GM12801 (cell line): Measurements from ENCODE around the gene CDCA4.

Experiments
- TF ChIP-seq, protein P1 (sequence below): IDR thresholded peaks from one replicate; pipeline ENCODE4 v1.5.1; 2011; ENCODE audit warnings: control low read depth; ENCODE audit not compliant: insufficient read length; ENCODE audit errors: extremely low read depth

CDCA4 gene

GRCh38 chr14:105060751-105061427 is 40.0 kb upstream of the CDCA4 start:
- TF ChIP-seq, protein P1, sequence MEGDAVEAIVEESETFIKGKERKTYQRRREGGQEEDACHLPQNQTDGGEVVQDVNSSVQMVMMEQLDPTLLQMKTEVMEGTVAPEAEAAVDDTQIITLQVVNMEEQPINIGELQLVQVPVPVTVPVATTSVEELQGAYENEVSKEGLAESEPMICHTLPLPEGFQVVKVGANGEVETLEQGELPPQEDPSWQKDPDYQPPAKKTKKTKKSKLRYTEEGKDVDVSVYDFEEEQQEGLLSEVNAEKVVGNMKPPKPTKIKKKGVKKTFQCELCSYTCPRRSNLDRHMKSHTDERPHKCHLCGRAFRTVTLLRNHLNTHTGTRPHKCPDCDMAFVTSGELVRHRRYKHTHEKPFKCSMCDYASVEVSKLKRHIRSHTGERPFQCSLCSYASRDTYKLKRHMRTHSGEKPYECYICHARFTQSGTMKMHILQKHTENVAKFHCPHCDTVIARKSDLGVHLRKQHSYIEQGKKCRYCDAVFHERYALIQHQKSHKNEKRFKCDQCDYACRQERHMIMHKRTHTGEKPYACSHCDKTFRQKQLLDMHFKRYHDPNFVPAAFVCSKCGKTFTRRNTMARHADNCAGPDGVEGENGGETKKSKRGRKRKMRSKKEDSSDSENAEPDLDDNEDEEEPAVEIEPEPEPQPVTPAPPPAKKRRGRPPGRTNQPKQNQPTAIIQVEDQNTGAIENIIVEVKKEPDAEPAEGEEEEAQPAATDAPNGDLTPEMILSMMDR = no peak

DNA sequence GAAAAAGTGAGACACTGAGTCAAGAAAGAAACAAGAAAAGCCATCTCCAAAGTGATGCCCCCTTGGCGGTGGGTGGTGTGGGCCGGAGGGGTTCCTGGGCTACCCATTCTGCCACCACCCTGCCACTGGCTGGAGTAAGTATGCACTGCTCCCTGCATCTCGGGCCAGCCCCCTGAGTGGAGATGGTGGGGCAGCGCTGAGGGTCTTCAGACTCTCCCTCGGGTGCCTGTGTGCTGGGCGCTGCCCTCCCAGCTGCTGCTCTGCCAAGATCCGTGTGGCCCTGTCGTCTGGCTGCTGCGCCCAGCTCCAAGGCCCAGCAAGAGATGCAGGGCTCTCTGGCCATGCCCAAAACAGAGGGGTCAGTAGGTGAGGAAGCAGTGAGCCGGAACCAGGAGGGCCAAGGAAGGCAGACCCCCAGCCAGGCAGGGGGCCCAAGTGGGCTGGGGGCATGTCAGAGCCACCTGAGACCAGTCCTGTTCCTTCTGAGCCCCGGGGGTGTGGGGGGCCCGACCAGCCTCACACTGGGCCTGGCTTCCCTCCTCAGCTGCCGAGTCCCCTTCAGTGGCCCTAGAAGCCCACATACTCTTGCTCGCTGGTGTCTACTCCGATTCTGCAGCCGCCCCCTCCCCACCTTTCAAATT is 39.2 kb upstream of the CDCA4 start:
- TF ChIP-seq, protein P1 = no peak

DNA sequence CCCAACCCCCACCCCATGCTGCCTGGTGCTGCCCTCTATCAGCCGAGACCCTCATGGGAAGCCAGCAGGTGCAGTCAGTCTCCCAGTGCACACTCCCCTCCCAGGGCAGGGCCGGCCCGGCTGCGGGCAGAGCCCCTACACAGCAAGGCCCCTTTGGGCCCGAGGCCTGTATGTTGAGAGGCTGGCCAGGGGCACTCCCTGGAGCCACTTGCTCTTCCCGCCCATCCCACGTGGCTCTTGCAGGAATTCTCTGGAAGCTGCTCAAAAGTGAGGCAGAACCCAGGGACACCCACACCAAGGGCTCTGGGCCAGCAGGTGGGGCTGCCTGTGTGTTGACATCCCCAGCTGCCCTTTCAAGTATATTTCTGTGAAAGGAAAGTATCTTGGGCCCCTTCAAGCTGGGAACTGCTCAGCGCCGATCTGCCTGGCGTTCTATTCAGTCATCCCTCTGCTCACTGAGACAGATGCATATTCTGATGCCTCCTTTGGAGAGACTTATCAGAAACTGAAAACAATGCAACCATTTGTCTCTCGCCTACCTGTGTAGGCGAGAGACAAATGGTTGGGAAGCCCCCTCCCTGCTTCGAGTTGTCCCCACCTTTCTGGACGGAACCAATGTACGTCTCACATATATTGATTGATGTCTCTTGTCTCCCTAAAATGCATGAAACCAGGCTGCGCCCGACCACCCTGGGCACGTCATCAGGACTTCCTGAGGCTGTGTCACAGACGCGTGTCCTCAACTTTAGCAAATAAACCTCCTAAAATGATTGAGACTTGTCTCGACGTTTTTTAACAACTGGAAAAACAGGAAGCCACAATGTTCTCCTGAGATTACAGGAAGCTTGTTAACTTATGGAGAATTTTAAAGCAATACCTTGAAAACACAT is 38.4 kb upstream of the CDCA4 start:
- TF ChIP-seq, protein P1 = no peak

GRCh38 chr14:105058521-105059034 is 37.7 kb upstream of the CDCA4 start:
- TF ChIP-seq, protein P1 = no peak

DNA sequence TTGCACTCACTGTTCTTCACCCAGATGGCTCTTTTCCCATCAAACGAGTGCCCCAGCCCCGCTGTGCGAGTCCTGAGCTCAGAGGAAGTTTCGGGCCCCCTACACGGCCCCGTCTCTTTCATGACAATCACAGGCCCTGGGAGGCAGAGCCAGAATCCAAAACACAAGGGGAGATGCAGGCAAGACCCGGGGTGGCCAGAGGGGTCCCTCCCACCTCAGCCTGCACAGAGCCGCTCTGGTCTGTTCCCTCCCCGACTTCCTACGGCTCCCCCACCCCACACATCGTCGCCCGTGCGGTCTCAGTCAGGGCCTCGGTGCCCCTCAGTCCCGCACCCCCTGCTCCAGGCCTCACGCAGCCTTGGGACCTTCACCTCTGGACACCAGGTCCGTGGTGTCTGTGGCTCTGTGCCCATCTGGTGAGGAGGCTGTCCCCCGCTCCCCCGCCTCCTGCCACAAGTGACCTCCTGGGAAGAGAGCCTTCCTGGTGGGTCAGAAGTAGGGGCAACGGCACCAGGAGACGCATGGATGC is 35.5 kb upstream of the CDCA4 start:
- TF ChIP-seq, protein P1 = no peak

DNA sequence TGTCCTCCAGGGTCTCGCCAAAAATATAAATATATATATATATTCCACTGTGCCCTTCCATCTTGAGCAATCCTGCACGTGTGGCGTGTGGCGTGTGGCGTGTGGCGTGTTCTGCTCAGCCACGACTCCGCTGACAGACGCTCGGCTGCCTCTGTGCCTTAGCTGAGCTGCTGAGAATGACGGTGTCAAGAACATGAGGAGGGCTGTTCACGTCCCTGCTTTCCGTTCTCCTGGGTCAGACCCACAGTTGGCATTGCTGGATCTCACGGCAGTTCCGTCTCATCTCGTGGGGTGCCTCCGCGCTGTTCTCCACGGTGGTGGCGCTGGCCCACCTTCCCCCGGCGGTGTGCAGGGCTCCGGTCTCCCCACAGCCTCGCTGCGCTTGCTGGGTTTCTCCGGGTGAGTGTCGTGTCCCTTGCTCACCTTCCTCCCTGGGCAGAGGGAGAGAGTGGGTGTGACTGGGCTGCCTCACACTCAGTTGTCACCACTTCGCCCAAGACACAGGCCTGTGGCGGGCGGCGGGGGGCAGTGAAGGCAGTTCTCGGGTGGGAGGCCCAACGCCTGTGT is 34.9 kb upstream of the CDCA4 start:
- TF ChIP-seq, protein P1 = no peak
